K562 (cell line): ENCODE measurements around the gene RAB12. TPM values are rescaled to one million over a fixed set of nuclear protein-coding genes. Genes with fewer than 3 reads are reported as not detected.
A peak's percentile ranks its signal among the peaks of the same experiment; 100 is the strongest.

ENCODE experiments used
- ATAC-seq: fragments of 200-7000 bp; cut with Tn5 transposase; 3 replicates; pipeline ENCODE4 v1.9.1; 2020; ENCODE audit warnings: moderate library complexity
- BruUV-seq: library from RNA; stranded (reverse); fragments of 400-500 nt; replicated peaks from 2 replicates; lab custom pipeline; 2021; lab: Mats Ljungman, UMichigan
- CTCF ChIA-PET: fragments of 300-600 bp; formaldehyde crosslinking; extraction: SDS; loops from one replicate; lab custom pipeline; 2021; ENCODE audit warnings: low intra/inter-chr PET ratio; lab: Yijun Ruan, JAX
- POLR2A ChIA-PET: fragments of 300-600, 350-650 bp; sonication (Branson Sonifier 250); formaldehyde crosslinking; extraction: SDS; loops from one replicate; lab custom pipeline; 2021; ENCODE audit warnings: antibody characterized with exemption, inconsistent platforms; lab: Yijun Ruan, JAX
- DNase-seq, 4 experiments: peaks; one replicate each; pipeline versions ENCODE4 v3.0.0 to v3.0.0-alpha.2; 2011 to 2018; ENCODE audit warnings: low spot score in 3 of 4, mixed read lengths in 3 of 4; ENCODE audit errors: extremely low read depth in 1 of 4
- FAIRE-seq: peaks from 2 replicates; lab custom pipeline; 2011; peaks lifted over from hg19 to GRCh38; lab: Jason Lieb, UNC
- H2AFZ ChIP-seq: 2 replicates; pipeline ENCODE4 v1.6.0; 2011; ENCODE audit warnings: low read depth, low read length, control low read depth, inconsistent platforms
- H3K27ac ChIP-seq: fragments of 200-600 bp; 3 replicates; pipeline ENCODE4 v1.8.0; 2011; ENCODE audit warnings: low read depth, mild to moderate bottlenecking, control low read depth, inconsistent platforms, low read length, moderate library complexity, mixed read lengths; ENCODE audit errors: extremely low read depth
- H3K27me3 ChIP-seq, 2 experiments: fragments of 300-600 bp in 1 of 2; 2 replicates in 1 of 2; 3 replicates in 1 of 2; pipeline versions ENCODE4 v1.6.0 to v1.8.0; 2011; ENCODE audit warnings: inconsistent platforms in 2 of 2, low read length in 2 of 2, mild to moderate bottlenecking in 1 of 2, mixed read lengths in 1 of 2, moderate library complexity in 1 of 2; ENCODE audit not compliant: control insufficient read depth in 2 of 2, insufficient read depth in 2 of 2
- H3K36me3 ChIP-seq: fragments of 300-600 bp; 3 replicates; pipeline ENCODE4 v1.8.0; 2011; ENCODE audit warnings: mild to moderate bottlenecking, low read length, inconsistent platforms; ENCODE audit not compliant: control insufficient read depth, insufficient read depth
- H3K4me1 ChIP-seq, 2 experiments: fragments of 200-600 bp in 1 of 2; replicated peaks in 1 of 2; 2 replicates in 1 of 2; 3 replicates in 1 of 2; pipeline versions ENCODE4 v1.5.1 to v1.8.0; 2011; ENCODE audit warnings: inconsistent platforms in 2 of 2, low read length in 2 of 2, mild to moderate bottlenecking in 1 of 2, mixed read lengths in 1 of 2, moderate library complexity in 1 of 2; ENCODE audit not compliant: control insufficient read depth in 2 of 2, insufficient read depth in 2 of 2
- H3K4me2 ChIP-seq: 2 replicates; pipeline ENCODE4 v1.6.1; 2011; ENCODE audit warnings: low read length, control low read depth, inconsistent platforms, mixed read lengths; ENCODE audit not compliant: insufficient read depth
- H3K4me3 ChIP-seq: fragments of 200-600 bp; sonication (generic), shearing (Covaris generic); 2 replicates; pipeline ENCODE4 v1.5.1; 2016; ENCODE audit warnings: control low read depth, inconsistent platforms
- H3K79me2 ChIP-seq: fragments of 200-600 bp; 3 replicates; pipeline ENCODE4 v1.8.0; 2011; ENCODE audit warnings: low read length, inconsistent platforms; ENCODE audit not compliant: control insufficient read depth, insufficient read depth
- H3K9ac ChIP-seq, 2 experiments: 2 replicates each; pipeline versions ENCODE4 v1.6.0 to v1.6.1; 2011; ENCODE audit warnings: low read depth in 2 of 2, low read length in 2 of 2, control low read depth in 1 of 2, inconsistent platforms in 1 of 2, mild to moderate bottlenecking in 1 of 2, mixed read lengths in 1 of 2; ENCODE audit not compliant: insufficient read depth in 1 of 2
- H3K9me1 ChIP-seq: one replicate; pipeline ENCODE4 v1.6.0; 2011; ENCODE audit warnings: inconsistent platforms, mild to moderate bottlenecking, low read length, moderate library complexity; ENCODE audit not compliant: control insufficient read depth, insufficient read depth
- H3K9me3 ChIP-seq: replicated peaks from 2 replicates; pipeline ENCODE4 v1.5.1; 2011; ENCODE audit warnings: low read depth, low read length, inconsistent platforms; ENCODE audit not compliant: control insufficient read depth, insufficient read depth
- H4K20me1 ChIP-seq: replicated peaks from 2 replicates; pipeline ENCODE4 v1.6.1; 2011; ENCODE audit warnings: low read length, inconsistent platforms, mixed read lengths; ENCODE audit not compliant: control insufficient read depth, insufficient read depth
- CBX8 ChIP-seq: fragments of 200-600 bp; sonication (generic); IDR thresholded peaks from 2 replicates; pipeline ENCODE4 v1.6.1; 2012; ENCODE audit warnings: borderline replicate concordance, mixed run types, low read depth, mild to moderate bottlenecking, moderate library complexity, mixed read lengths, low read length, control low read depth, inconsistent platforms; ENCODE audit not compliant: poor library complexity, severe bottlenecking; ENCODE audit errors: extremely low read depth
- FOSL1 ChIP-seq: fragments of 200-800 bp; sonication (Bioruptor generic); conservative IDR thresholded peaks from 2 replicates; pipeline ENCODE4 v1.6.1; 2016; ENCODE audit warnings: missing genetic modification characterization, missing compliant biosample characterization
- MED1 ChIP-seq: sonication (generic); formaldehyde crosslinking; IDR thresholded peaks from 2 replicates; pipeline ENCODE4 v1.8.1; 2023; ENCODE audit warnings: missing genetic modification reagents, borderline replicate concordance
- ZNF436 ChIP-seq: fragments of 250-450, 450-650 bp; sonication (Bioruptor Pico); formaldehyde crosslinking; IDR thresholded peaks from 2 replicates; pipeline ENCODE4 v1.7.0; 2020; ENCODE audit warnings: mild to moderate bottlenecking
- WGBS: fragments of 100-300 bp; shearing (Covaris generic); methylation state at CpG from one replicate; pipeline ENCODE4 v1.1.6; 2016; ENCODE audit warnings: low coverage, mixed read lengths; ENCODE audit not compliant: insufficient coverage; ENCODE audit errors: missing lambda C conversion rate; 5-methylcytosine and 5-hydroxymethylcytosine counted together
- in situ Hi-C: fragments of 300-500 bp; cut with MboI; formaldehyde crosslinking; loops from 4 replicates; pipeline ENCODE4 v1.15.0; 2018; ENCODE audit warnings: inconsistent platforms, mixed read lengths
- intact Hi-C: fragments of 100-400 bp; cut with micrococcal nuclease; formaldehyde crosslinking; loops from 2 replicates; pipeline ENCODE4 v1.14.2; 2022
- polyA plus RNA-seq, 8 experiments: library from polyadenylated mRNA; depleted of rRNA in 4 of 8; stranded (reverse) in 5 of 8; unstranded in 3 of 8; fragments of >200 nt; fragmentation: Nextera tagmentation in 2 of 8; fragmentation: Illumina TruSeq in 1 of 8; extraction: Ambion mirVana in 2 of 8; extraction: Trizol in 1 of 8; gene quantifications; 2 replicates each; pipeline versions ENCODE4 v1.2.1 to v1.2.3, GENCODE V29; 2011 to 2014; ENCODE audit warnings: inconsistent platforms in 1 of 8, missing spikeins in 1 of 8
- total RNA-seq, 7 experiments: library from RNA; depleted of rRNA in 6 of 7; stranded (reverse); fragments of >200 nt in 6 of 7; fragmentation: Illumina TruSeq in 2 of 7; extraction: Trizol in 2 of 7; gene quantifications; 2 replicates each; pipeline versions ENCODE4 v1.2.1 to v1.2.3, GENCODE V29; 2011 to 2021; ENCODE audit warnings: low replicate concordance in 1 of 7
- TF ChIP-seq, protein P1 (sequence below): sonication (generic); formaldehyde crosslinking; IDR thresholded peaks from 2 replicates; pipeline ENCODE4 v1.8.0; 2022; ENCODE audit warnings: mild to moderate bottlenecking, missing genetic modification reagents

The RAB12 gene
- total and polyA plus RNA-seq, 9 of the 15 experiments (the other 6 are each of a cell fraction or from before 2014, with no cell fraction given) = 0.48 to 21.6 (median 18.8) TPM

DNA sequence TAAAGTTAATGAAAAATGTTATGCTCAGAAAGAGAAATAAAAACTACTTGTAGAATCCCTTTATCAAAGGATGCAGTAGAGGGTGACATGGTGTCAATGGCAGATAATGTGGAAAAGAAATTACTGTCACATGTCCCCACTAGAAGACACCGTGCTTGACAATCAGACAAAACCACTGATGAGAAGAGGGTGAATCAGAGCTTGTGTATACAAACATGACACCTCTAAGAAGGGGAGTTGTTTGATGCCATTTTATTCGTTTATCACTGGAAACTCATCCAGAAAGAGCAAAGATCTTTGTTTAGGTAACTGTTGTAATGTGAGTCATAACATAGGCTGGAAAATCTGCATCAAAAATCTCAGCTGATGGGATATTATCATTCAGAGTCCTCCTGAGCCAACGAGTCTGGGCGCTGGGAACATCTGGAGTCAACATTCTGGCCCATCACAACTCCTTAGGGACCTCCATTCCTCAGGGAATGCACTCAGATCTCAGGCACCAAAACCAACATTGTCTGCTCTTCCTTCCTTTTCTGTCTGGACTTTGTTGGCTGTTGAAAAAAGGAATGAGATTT is 49.5 kb upstream of the RAB12 start:
- intact Hi-C loops = no loop called here
- peak; percentile 64 for TF ChIP-seq CBX8
- TF ChIP-seq MED1 (CRISPR knock-in tag) = no peak
- no peak for TF ChIP-seq ZNF436 (CRISPR knock-in tag)
- TF ChIP-seq, protein P1, sequence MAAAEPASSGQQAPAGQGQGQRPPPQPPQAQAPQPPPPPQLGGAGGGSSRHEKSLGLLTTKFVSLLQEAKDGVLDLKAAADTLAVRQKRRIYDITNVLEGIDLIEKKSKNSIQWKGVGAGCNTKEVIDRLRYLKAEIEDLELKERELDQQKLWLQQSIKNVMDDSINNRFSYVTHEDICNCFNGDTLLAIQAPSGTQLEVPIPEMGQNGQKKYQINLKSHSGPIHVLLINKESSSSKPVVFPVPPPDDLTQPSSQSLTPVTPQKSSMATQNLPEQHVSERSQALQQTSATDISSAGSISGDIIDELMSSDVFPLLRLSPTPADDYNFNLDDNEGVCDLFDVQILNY (CRISPR knock-in tag) = no peak
- TF ChIP-seq FOSL1 (tag) = peak; percentile 37; the same call in 1 of the 2 replicates
- DNase-seq (no peak), ATAC-seq (no peak), FAIRE-seq (no peak)
- Histone ChIP-seq H3K9me3 (no peaks in the 10 kb centered on the region), H3K27me3 (peaks cover 10 to 43% of the 10 kb centered on the region in 2 experiments), H3K4me1 (no peaks in the 10 kb centered on the region), H2AFZ (no peak overlapping the region), H3K27ac (no peak overlapping the region), H4K20me1 (no peaks in the 10 kb centered on the region), H3K36me3 (no peaks in the 10 kb centered on the region), H3K9me1 (no peaks in the 10 kb centered on the region), H3K4me2 (no peak overlapping the region), H3K79me2 (no peaks in the 10 kb centered on the region), H3K4me3 (no peak overlapping the region), H3K9ac (no peak overlapping the region)
- 0% methylated on average over 4 of the region's 4 CpGs for WGBS
- in situ Hi-C loops = no loop called here
- BruUV-seq = no TSS peak
- ChIA-PET POLR2A (no interaction called here), CTCF (no interaction called here)
